ENCODE results near the gene BMP5. TPM values are rescaled to one million over a fixed set of nuclear protein-coding genes. Genes with fewer than 3 reads are reported as not detected.

The BMP5 gene
- polyA plus RNA-seq, 1 donor (not counting 4 experiments of a cell fraction or from before 2014, with no cell fraction given) = not detected

DNA sequence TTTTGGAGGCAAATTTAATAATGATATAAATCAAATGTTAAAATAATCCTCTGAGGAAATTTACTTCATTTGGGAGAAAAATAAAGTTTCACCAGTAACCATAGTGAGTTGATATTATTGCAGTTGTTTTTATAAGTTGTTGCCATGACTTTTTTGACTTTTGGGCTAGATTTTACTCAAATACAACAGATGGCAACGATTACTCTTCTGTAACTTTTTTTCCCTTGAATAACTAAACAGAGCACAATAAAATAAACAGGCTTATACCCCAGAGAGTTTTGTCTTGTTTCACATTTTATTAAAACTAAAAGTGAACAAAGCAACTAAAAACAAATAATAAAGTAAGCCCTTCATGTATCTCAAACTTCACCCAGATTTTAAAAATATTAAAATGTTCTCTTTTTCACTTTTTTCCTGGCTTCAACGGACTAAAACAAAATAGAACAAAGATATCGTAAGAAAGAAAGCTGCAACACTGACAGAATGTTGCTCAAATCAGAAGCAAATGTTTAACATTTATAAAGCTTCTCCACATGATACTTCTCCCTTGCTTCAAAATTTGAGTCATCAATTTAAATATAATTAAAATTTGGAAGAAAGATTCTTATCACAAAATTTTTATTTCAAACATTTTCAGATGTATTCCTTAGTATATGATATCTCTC is 42.5 kb upstream of the BMP5 start:
- no peaks in the 10 kb centered on the region for H3K27me3 ChIP-seq (ENCODE audit: control insufficient read depth, extremely low read depth, insufficient read depth, low read length)
- H2AFZ ChIP-seq (ENCODE audit: control insufficient read depth, low read length) = no peak overlapping the region
- H3K9me1 ChIP-seq (ENCODE audit: control insufficient read depth, extremely low read depth, insufficient read depth, low read length) = no peaks in the 10 kb centered on the region
- TF ChIP-seq, protein P1, sequence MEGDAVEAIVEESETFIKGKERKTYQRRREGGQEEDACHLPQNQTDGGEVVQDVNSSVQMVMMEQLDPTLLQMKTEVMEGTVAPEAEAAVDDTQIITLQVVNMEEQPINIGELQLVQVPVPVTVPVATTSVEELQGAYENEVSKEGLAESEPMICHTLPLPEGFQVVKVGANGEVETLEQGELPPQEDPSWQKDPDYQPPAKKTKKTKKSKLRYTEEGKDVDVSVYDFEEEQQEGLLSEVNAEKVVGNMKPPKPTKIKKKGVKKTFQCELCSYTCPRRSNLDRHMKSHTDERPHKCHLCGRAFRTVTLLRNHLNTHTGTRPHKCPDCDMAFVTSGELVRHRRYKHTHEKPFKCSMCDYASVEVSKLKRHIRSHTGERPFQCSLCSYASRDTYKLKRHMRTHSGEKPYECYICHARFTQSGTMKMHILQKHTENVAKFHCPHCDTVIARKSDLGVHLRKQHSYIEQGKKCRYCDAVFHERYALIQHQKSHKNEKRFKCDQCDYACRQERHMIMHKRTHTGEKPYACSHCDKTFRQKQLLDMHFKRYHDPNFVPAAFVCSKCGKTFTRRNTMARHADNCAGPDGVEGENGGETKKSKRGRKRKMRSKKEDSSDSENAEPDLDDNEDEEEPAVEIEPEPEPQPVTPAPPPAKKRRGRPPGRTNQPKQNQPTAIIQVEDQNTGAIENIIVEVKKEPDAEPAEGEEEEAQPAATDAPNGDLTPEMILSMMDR (optimal IDR thresholded peaks at IDR 0.05 in 1 of 3, IDR thresholded peaks at IDR 0.05 in 1 of 3, conservative IDR thresholded peaks at IDR 0.05 in 1 of 3; ENCODE audit: extremely low read depth in 1 of 3, insufficient read depth in 2 of 3, low read length in 3 of 3) = no peak
- TF ChIP-seq EZH2 (IDR thresholded peaks at IDR 0.05; ENCODE audit: low read length) = no peak
- no peak overlapping the region for H3K9ac ChIP-seq (ENCODE audit: control insufficient read depth, extremely low read depth, insufficient read depth, low read length)
- no peaks in the 10 kb centered on the region for H3K9me3 ChIP-seq (ENCODE audit: control insufficient read depth, low read depth, low read length)
- no peak overlapping the region for H3K4me2 ChIP-seq (ENCODE audit: control insufficient read depth, extremely low read depth, insufficient read depth, low read depth, low read length)
- dilution Hi-C loops (cut with MboI; ENCODE audit: extremely low pct_ligation_motif_present, low sequenced_read_pairs) = no loop called here
- H3K27ac ChIP-seq (ENCODE audit: control insufficient read depth, insufficient read depth, low read length) = no peak overlapping the region
- peaks cover 15% of the 10 kb centered on the region for H3K4me1 ChIP-seq (ENCODE audit: control insufficient read depth, extremely low read depth, insufficient read depth, low read length)
- FAIRE-seq (no peak), DNase-seq (ENCODE audit: low read depth, low spot score) (no peak)
- no peaks in the 10 kb centered on the region for H3K79me2 ChIP-seq (ENCODE audit: control insufficient read depth, insufficient read depth, low read length)
- H3K4me3 ChIP-seq (ENCODE audit: control insufficient read depth in 2 of 3, extremely low read depth in 1 of 3, insufficient read depth in 2 of 3, low read depth in 1 of 3, low read length in 3 of 3) = no peak overlapping the region
- no peaks in the 10 kb centered on the region for H4K20me1 ChIP-seq (ENCODE audit: control insufficient read depth, extremely low read depth, insufficient read depth, low read length)
- H3K36me3 ChIP-seq (ENCODE audit: control insufficient read depth in 2 of 2, extremely low read depth in 1 of 2, insufficient read depth in 2 of 2, low read length in 2 of 2) = no peaks in the 10 kb centered on the region

DNA sequence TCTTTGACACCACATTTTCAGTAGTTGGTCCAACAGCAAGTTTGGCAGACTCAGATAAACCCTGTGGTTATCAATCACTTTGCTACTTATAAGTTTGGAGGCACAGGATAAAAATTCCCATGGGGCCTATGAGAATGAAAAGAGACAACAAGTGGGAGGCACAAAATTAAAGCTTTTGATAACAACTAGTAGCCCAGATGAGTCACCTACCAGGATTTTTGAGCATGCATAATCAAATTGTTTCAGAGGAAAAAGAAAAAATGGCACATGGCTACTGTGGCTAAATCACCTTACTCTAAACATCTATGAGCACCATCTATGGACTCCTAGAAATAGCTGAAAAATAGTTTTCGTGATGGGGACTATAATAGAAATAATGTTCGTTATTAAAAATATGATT is 40.8 kb upstream of the BMP5 start:
- H4K20me1 ChIP-seq (ENCODE audit: control insufficient read depth, extremely low read depth, insufficient read depth, low read length) = no peaks in the 10 kb centered on the region
- H2AFZ ChIP-seq (ENCODE audit: control insufficient read depth, low read length) = no peak overlapping the region
- dilution Hi-C loops (cut with MboI; ENCODE audit: extremely low pct_ligation_motif_present, low sequenced_read_pairs) = no loop called here
- FAIRE-seq (peak; percentile 13), DNase-seq (ENCODE audit: low read depth, low spot score) (no peak)
- H3K9me3 ChIP-seq (ENCODE audit: control insufficient read depth, low read depth, low read length) = no peaks in the 10 kb centered on the region
- no peaks in the 10 kb centered on the region for H3K9me1 ChIP-seq (ENCODE audit: control insufficient read depth, extremely low read depth, insufficient read depth, low read length)
- no peak for TF ChIP-seq EZH2 (IDR thresholded peaks at IDR 0.05; ENCODE audit: low read length)
- TF ChIP-seq, protein P1 (optimal IDR thresholded peaks at IDR 0.05 in 1 of 3, IDR thresholded peaks at IDR 0.05 in 1 of 3, conservative IDR thresholded peaks at IDR 0.05 in 1 of 3; ENCODE audit: extremely low read depth in 1 of 3, insufficient read depth in 2 of 3, low read length in 3 of 3) = no peak
- peaks cover 15% of the 10 kb centered on the region for H3K4me1 ChIP-seq (ENCODE audit: control insufficient read depth, extremely low read depth, insufficient read depth, low read length)
- H3K36me3 ChIP-seq (ENCODE audit: control insufficient read depth in 2 of 2, extremely low read depth in 1 of 2, insufficient read depth in 2 of 2, low read length in 2 of 2) = no peaks in the 10 kb centered on the region
- H3K27ac ChIP-seq (ENCODE audit: control insufficient read depth, insufficient read depth, low read length) = no peak overlapping the region
- no peaks in the 10 kb centered on the region for H3K27me3 ChIP-seq (ENCODE audit: control insufficient read depth, extremely low read depth, insufficient read depth, low read length)
- H3K9ac ChIP-seq (ENCODE audit: control insufficient read depth, extremely low read depth, insufficient read depth, low read length) = no peak overlapping the region
- H3K4me3 ChIP-seq (ENCODE audit: control insufficient read depth in 2 of 3, extremely low read depth in 1 of 3, insufficient read depth in 2 of 3, low read depth in 1 of 3, low read length in 3 of 3) = no peak overlapping the region
- no peak overlapping the region for H3K4me2 ChIP-seq (ENCODE audit: control insufficient read depth, extremely low read depth, insufficient read depth, low read depth, low read length)
- no peaks in the 10 kb centered on the region for H3K79me2 ChIP-seq (ENCODE audit: control insufficient read depth, insufficient read depth, low read length)

Measured in keratinocyte (primary cell).